HL-60 (cell line): ENCODE data around the gene ZNF76.

ENCODE experiments used
- CTCF ChIP-seq: IDR thresholded peaks from one replicate; pipeline ENCODE4 v1.5.1; 2011; ENCODE audit warnings: low read length, control low read depth, inconsistent platforms; ENCODE audit not compliant: insufficient read depth
- GABPA ChIP-seq: IDR thresholded peaks from 2 replicates; pipeline ENCODE4 v1.6.1; 2012; ENCODE audit warnings: low read depth
- POLR2AphosphoS5 ChIP-seq: IDR thresholded peaks from 2 replicates; pipeline ENCODE4 v1.6.1; 2012; ENCODE audit warnings: low read depth
- TF ChIP-seq, protein P1 (sequence below): IDR thresholded peaks from 2 replicates; pipeline ENCODE4 v1.6.1; 2012; ENCODE audit warnings: low read depth; ENCODE audit not compliant: insufficient replicate concordance

DNA sequence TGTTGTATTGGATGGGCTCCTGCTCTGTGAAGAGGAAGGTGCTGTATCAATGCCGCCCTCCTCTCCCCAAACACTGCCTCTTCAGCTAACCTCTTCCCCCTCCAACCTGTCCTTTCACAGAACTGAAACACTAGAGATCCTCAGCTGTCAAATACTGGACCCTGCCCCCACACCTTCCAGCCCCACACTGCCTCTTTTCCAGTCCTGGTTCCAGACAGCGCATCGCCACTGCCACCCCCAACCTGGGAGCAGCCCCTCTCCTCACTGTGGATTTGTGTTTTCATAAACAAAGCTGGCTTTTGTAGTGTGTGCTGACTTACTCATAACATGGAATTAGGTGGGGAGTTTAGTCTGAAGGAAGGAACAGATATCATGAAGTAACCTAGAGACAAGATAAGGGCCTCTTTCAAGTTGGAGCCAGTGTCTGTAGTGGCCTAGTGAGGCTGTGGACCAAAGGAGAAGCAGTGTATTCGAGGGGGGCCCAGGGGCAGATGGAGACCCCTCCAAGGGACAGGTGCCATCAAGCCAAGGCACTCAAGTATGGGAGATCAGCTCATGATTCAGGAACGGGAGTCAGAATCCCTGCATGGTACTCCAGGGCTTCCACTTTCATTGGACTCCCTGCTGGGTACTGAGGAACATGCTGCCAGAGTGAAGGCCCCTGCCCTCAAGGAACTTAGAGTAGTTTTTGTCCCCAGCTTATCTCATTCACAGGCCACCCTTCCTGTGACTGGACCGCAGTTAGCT lies 43.7 kb upstream of the ZNF76 start:
- TF ChIP-seq CTCF = no peak
- TF ChIP-seq, protein P1, sequence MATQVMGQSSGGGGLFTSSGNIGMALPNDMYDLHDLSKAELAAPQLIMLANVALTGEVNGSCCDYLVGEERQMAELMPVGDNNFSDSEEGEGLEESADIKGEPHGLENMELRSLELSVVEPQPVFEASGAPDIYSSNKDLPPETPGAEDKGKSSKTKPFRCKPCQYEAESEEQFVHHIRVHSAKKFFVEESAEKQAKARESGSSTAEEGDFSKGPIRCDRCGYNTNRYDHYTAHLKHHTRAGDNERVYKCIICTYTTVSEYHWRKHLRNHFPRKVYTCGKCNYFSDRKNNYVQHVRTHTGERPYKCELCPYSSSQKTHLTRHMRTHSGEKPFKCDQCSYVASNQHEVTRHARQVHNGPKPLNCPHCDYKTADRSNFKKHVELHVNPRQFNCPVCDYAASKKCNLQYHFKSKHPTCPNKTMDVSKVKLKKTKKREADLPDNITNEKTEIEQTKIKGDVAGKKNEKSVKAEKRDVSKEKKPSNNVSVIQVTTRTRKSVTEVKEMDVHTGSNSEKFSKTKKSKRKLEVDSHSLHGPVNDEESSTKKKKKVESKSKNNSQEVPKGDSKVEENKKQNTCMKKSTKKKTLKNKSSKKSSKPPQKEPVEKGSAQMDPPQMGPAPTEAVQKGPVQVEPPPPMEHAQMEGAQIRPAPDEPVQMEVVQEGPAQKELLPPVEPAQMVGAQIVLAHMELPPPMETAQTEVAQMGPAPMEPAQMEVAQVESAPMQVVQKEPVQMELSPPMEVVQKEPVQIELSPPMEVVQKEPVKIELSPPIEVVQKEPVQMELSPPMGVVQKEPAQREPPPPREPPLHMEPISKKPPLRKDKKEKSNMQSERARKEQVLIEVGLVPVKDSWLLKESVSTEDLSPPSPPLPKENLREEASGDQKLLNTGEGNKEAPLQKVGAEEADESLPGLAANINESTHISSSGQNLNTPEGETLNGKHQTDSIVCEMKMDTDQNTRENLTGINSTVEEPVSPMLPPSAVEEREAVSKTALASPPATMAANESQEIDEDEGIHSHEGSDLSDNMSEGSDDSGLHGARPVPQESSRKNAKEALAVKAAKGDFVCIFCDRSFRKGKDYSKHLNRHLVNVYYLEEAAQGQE = no peak
- no peak for TF ChIP-seq POLR2AphosphoS5
- TF ChIP-seq GABPA = no peak
